GM12892 (cell line): Measurements from ENCODE around the gene QPCT.
"Not testable (repeated sequence)": the region's sequence is repeated elsewhere in the genome, so short reads cannot be mapped to it uniquely, and the experiment has no call there.

Experiments
- POLR2A ChIP-seq: IDR thresholded peaks from 2 replicates; pipeline ENCODE4 v1.6.1; 2011; ENCODE audit warnings: low read depth, low read length, control low read depth
- POLR2AphosphoS5 ChIP-seq: IDR thresholded peaks from 2 replicates; pipeline ENCODE4 v1.6.1; 2011; ENCODE audit warnings: low read depth, low read length, control low read depth
- TAF1 ChIP-seq: IDR thresholded peaks from 2 replicates; pipeline ENCODE4 v1.6.1; 2011; ENCODE audit warnings: low read depth, mild to moderate bottlenecking, control low read depth, low read length, borderline replicate concordance

DNA sequence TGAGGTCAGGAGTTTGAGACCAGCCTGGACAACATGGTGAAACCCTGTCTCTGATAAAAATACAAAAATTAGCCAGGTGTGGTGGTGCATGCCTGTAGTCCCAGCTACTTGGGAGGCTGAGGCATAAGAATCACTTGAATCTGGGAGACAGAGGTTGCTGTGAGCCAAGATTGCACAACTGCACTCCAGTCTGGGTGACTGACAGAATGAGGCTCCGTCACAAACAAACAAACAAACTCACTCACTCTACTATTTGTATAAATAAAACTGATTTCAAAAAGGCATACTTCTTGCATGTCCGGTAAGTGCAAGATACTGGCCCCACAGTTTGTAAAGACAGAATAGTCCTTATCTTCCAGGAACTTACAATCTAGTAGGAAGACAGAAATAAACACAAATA lies 49.6 kb upstream of the QPCT start:
- not testable (repeated sequence) for TF ChIP-seq POLR2AphosphoS5, POLR2A, TAF1
